Measurements from ENCODE around the gene NCF2.
"Not testable (repeated sequence)": the region's sequence is repeated elsewhere in the genome, so short reads cannot be mapped to it uniquely, and the experiment has no call there.

NCF2 gene

GRCh38 chr1:183590244-183591191, at the start of gene NCF2:
NCF2 (minus strand) TSS chr1:183590459; CDS start chr1:183590329, 130 bp downstream.
- in situ Hi-C loops (cut with HindIII; ENCODE audit: low sequenced_read_pairs), result no loop called here

GRCh38 chr1:183638649-183639387, 48.6 kb upstream of the NCF2 start:
- in situ Hi-C loops (cut with HindIII; ENCODE audit: low sequenced_read_pairs), result no loop called here

- in situ Hi-C loops (cut with HindIII; ENCODE audit: low sequenced_read_pairs), result no loop called here
Observed at GRCh38 chr1:183636783-183637182, 46.5 kb upstream of the NCF2 start.

GRCh38 chr1:183636334-183636682, 46.0 kb upstream of the NCF2 start:
- in situ Hi-C loops (cut with HindIII; ENCODE audit: low sequenced_read_pairs), result no loop called here

- in situ Hi-C loops (cut with HindIII; ENCODE audit: low sequenced_read_pairs), result no loop called here
Observed at GRCh38 chr1:183635606-183636333, 45.5 kb upstream of the NCF2 start, which contains the start of gene ARPC5. ARPC5 (minus strand) TSS chr1:183635783; CDS start chr1:183635659, 124 bp downstream.

GRCh38 chr1:183635099-183635605, 44.9 kb upstream of the NCF2 start:
- in situ Hi-C loops (cut with HindIII; ENCODE audit: low sequenced_read_pairs), result no loop called here

GRCh38 chr1:183634429-183635065, 44.3 kb upstream of the NCF2 start:
- in situ Hi-C loops (cut with HindIII; ENCODE audit: low sequenced_read_pairs), result no loop called here

GRCh38 chr1:183633676-183634343, 43.6 kb upstream of the NCF2 start:
- in situ Hi-C loops (cut with HindIII; ENCODE audit: low sequenced_read_pairs), result no loop called here

- in situ Hi-C loops (cut with HindIII; ENCODE audit: low sequenced_read_pairs), result no loop called here
Observed at GRCh38 chr1:183632964-183633363, 42.7 kb upstream of the NCF2 start.

- in situ Hi-C loops (cut with HindIII; ENCODE audit: low sequenced_read_pairs), result no loop called here
Observed at GRCh38 chr1:183632114-183632513, 41.9 kb upstream of the NCF2 start.

GRCh38 chr1:183630748-183631147, 40.5 kb upstream of the NCF2 start:
- in situ Hi-C loops (cut with HindIII; ENCODE audit: low sequenced_read_pairs), result no loop called here

- in situ Hi-C loops (cut with HindIII; ENCODE audit: low sequenced_read_pairs), result no loop called here
Observed at GRCh38 chr1:183628537-183628936, 38.3 kb upstream of the NCF2 start.

GRCh38 chr1:183626236-183626635, 36.0 kb upstream of the NCF2 start:
- in situ Hi-C loops (cut with HindIII; ENCODE audit: low sequenced_read_pairs), result not testable (repeated sequence)

GRCh38 chr1:183622884-183623785, 32.9 kb upstream of the NCF2 start:
- in situ Hi-C loops (cut with HindIII; ENCODE audit: low sequenced_read_pairs), result no loop called here

GRCh38 chr1:183622013-183622412, 31.8 kb upstream of the NCF2 start:
- in situ Hi-C loops (cut with HindIII; ENCODE audit: low sequenced_read_pairs), result no loop called here

GRCh38 chr1:183620311-183620710, 30.1 kb upstream of the NCF2 start:
- in situ Hi-C loops (cut with HindIII; ENCODE audit: low sequenced_read_pairs), result no loop called here

- in situ Hi-C loops (cut with HindIII; ENCODE audit: low sequenced_read_pairs), result no loop called here
Observed at GRCh38 chr1:183619781-183620180, 29.5 kb upstream of the NCF2 start.

GRCh38 chr1:183618202-183618601, 27.9 kb upstream of the NCF2 start:
- in situ Hi-C loops (cut with HindIII; ENCODE audit: low sequenced_read_pairs), result not testable (repeated sequence)

GRCh38 chr1:183612975-183613374, 22.7 kb upstream of the NCF2 start:
- in situ Hi-C loops (cut with HindIII; ENCODE audit: low sequenced_read_pairs), result not testable (repeated sequence)
